Stomach (tissue), 9 donors: Measurements from ENCODE around the gene TMEM229B. TPM values are rescaled to one million over a fixed set of nuclear protein-coding genes. Genes with fewer than 3 reads are reported as not detected.

Experiments used
- DNase-seq, 2 donors: peaks; one replicate each; pipeline versions ENCODE4 v3.0.0 to v3.0.0-alpha.2; 2013 to 2019
- H3K27ac ChIP-seq, 5 donors: fragments of 200-600 bp in 4 of 5; sonication (generic) in 4 of 5; one replicate each; pipeline ENCODE4 v1.5.1; 2013 to 2019; ENCODE audit warnings: mild to moderate bottlenecking in 1 of 5, moderate library complexity in 1 of 5
- H3K27me3 ChIP-seq, 3 donors: fragments of 200-600 bp; sonication (generic); one replicate each; pipeline ENCODE4 v1.5.1; 2017 to 2019; ENCODE audit warnings: mixed run types in 1 of 3
- H3K36me3 ChIP-seq, 4 donors: fragments of 200-600 bp; sonication (generic); 1 replicate in 3 of 4; 2 replicates in 1 of 4; pipeline ENCODE4 v1.5.1; 2016 to 2019
- H3K4me1 ChIP-seq, 4 donors: fragments of 200-600 bp; sonication (generic); one replicate each; pipeline ENCODE4 v1.5.1; 2016 to 2019
- H3K4me3 ChIP-seq, 4 donors: fragments of 200-600 bp; sonication (generic) in 3 of 4; one replicate each; pipeline ENCODE4 v1.5.1; 2016 to 2019; ENCODE audit warnings: mild to moderate bottlenecking in 1 of 4
- H3K9me3 ChIP-seq, 4 donors: fragments of 200-600 bp; sonication (generic); one replicate each; pipeline ENCODE4 v1.5.1; 2016 to 2019
- EP300 ChIP-seq: sonication (generic); formaldehyde crosslinking; IDR thresholded peaks from one replicate; pipeline ENCODE4 v1.6.1; 2017; ENCODE audit warnings: antibody characterized with exemption
- POLR2A ChIP-seq, 4 donors: fragments of 450-650 bp; IDR thresholded peaks; one replicate each; pipeline ENCODE4 v1.6.1; 2016; ENCODE audit warnings: antibody characterized with exemption in 4 of 4, control low read depth in 2 of 4, mild to moderate bottlenecking in 1 of 4, moderate library complexity in 1 of 4
- POLR2AphosphoS5 ChIP-seq, 3 donors: sonication (generic); formaldehyde crosslinking; IDR thresholded peaks; one replicate each; pipeline ENCODE4 v1.6.1; 2016; ENCODE audit warnings: antibody characterized with exemption in 3 of 3
- WGBS, 5 donors: extraction: QIAGEN DNeasy Blood & Tissue Kit in 3 of 5; methylation state at CpG; one replicate each; pipeline versions ENCODE4 v1.1.5 to v1.1.7; 2013 to 2018; 5-methylcytosine and 5-hydroxymethylcytosine counted together
- intact Hi-C: fragments of 100-400 bp; cut with DNase I; formaldehyde crosslinking; loops from one replicate; pipeline ENCODE4 v1.15.1; 2023; ENCODE audit warnings: low total_unique reads
- polyA plus RNA-seq, 3 donors: library from polyadenylated mRNA; stranded (reverse); fragments of 200-250 nt; gene quantifications; one replicate each; pipeline ENCODE4 v1.2.3, GENCODE V29; 2013
- total RNA-seq, 5 donors: library from RNA; depleted of rRNA; stranded (reverse); fragments of >200 nt; gene quantifications; one replicate each; pipeline versions ENCODE4 v1.1.0 to v1.2.3, GENCODE V29; 2014 to 2016
- TF ChIP-seq, protein P1 (sequence below), 7 experiments: fragments of 450-650 bp in 4 of 7; fragments of 200-600 bp in 3 of 7; sonication (generic) in 3 of 7; IDR thresholded peaks; one replicate each; pipeline ENCODE4 v1.5.1; 2016 to 2019; ENCODE audit warnings: antibody characterized with exemption in 7 of 7, control low read depth in 2 of 7, mild to moderate bottlenecking in 1 of 7
- donor health status: healthy with polysubstance abuse.
- donor health status: Bipolar disorder and iron deficiency.
- donor health status: healthy.

Gene TMEM229B
- total and polyA plus RNA-seq, 8 donors, result 0.14 to 15.6 (median 1.4) TPM; not detected in 1

DNA sequence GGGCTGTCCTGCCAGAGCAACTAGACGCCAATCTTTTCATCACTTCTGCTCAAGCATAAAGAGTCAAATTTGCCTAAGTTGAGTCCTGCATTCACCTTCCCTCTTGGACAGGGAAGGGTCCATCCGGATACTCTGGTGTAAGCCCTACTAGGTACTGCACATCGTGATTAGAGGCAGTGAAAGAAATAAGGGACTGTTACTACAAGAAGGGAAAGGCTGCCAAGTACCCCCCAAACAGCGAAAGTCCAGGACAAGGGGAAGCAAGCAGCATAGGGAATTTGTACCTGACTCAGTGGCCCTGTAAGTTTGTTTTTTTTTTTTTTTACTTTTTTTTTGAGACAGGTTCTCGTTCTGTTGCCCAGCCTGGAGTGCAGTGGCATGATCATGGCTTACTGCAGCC lies 30.9 kb upstream of the TMEM229B start:
- intact Hi-C loops, result no loop called here
- WGBS, 5 donors, result 77 to 90% (median 85%) methylated on average over 5 of the region's 5 CpGs

DNA sequence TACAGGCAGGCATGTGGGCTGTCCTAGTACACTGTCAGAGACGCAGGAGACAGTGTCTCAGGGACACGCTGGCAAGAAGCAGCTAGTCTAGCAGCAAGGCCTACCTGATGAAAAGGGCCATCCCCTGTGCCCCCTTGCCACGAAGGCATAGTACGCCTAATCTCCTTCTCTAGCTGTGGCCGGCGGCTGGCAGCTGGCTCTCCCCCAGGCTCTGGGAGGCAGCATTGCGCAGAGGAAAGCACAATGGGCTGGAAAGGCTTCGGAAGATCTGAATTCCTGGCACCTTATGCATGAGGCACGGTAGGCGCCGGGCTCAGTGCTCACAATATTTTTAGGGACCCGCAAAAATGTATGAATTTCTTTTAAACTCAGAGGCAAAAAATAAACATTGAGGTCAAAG lies 28.6 kb upstream of the TMEM229B start:
- intact Hi-C loops, result no loop called here
- no peaks in the 10 kb centered on the region for H3K9me3 ChIP-seq
- no peak overlapping the region for H3K4me3 ChIP-seq
- H3K4me1 ChIP-seq, result peaks cover 12 to 30% (median 22%) of the 10 kb centered on the region in 4 donors
- peaks cover 0 to 22% (median 0%) of the 10 kb centered on the region in 3 donors for H3K27me3 ChIP-seq
- no peak for TF ChIP-seq EP300
- TF ChIP-seq POLR2AphosphoS5 (IDR thresholded peaks at IDR 0.05), result no peak
- TF ChIP-seq, protein P1, sequence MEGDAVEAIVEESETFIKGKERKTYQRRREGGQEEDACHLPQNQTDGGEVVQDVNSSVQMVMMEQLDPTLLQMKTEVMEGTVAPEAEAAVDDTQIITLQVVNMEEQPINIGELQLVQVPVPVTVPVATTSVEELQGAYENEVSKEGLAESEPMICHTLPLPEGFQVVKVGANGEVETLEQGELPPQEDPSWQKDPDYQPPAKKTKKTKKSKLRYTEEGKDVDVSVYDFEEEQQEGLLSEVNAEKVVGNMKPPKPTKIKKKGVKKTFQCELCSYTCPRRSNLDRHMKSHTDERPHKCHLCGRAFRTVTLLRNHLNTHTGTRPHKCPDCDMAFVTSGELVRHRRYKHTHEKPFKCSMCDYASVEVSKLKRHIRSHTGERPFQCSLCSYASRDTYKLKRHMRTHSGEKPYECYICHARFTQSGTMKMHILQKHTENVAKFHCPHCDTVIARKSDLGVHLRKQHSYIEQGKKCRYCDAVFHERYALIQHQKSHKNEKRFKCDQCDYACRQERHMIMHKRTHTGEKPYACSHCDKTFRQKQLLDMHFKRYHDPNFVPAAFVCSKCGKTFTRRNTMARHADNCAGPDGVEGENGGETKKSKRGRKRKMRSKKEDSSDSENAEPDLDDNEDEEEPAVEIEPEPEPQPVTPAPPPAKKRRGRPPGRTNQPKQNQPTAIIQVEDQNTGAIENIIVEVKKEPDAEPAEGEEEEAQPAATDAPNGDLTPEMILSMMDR (IDR thresholded peaks at IDR 0.05), result no peak
- H3K36me3 ChIP-seq, result no peaks in the 10 kb centered on the region
- peak; percentile 50 to 56 for DNase-seq
- H3K27ac ChIP-seq, result no peak overlapping the region
- WGBS, 5 donors, result 19 to 34% (median 23%) methylated on average over 10 to 12 of the region's 12 CpGs

More for the DNA sequence above, 30.9 kb upstream of the TMEM229B start:
- Histone ChIP-seq H3K9me3 (no peaks in the 10 kb centered on the region), H3K4me1 (peaks cover 5 to 24% (median 12%) of the 10 kb centered on the region in 4 donors), H3K36me3 (no peaks in the 10 kb centered on the region), H3K27me3 (peaks cover 0 to 45% (median 0%) of the 10 kb centered on the region in 3 donors), H3K4me3 (no peak overlapping the region), H3K27ac (no peak overlapping the region)
- no peak for TF ChIP-seq POLR2AphosphoS5 (IDR thresholded peaks at IDR 0.05)
- TF ChIP-seq, protein P1 (IDR thresholded peaks at IDR 0.05), result no peak
- no peak for TF ChIP-seq POLR2A (IDR thresholded peaks at IDR 0.05)
- TF ChIP-seq EP300, result no peak
- no peak for DNase-seq

DNA sequence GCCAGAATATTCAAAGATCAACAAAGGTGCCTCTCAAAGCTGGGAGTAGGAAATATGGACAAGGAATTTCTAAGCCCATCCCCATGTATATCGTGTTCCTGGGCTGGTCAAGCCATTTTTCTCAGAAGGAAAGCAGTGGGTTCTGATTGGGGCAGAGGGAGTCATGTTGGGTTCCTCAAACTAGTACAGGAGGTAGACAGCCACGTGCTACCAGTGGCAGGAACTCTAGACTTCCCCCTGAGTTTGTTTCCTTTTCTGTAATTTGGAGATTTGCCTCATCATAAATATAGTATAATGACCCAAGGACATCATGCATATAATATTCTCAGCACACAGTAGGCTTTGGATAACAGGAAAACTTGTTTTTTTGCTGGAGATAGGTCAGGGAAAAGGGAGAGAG lies 28.2 kb upstream of the TMEM229B start:
- Histone ChIP-seq H3K36me3 (no peaks in the 10 kb centered on the region), H3K4me3 (no peak overlapping the region), H3K4me1 (peaks cover 12 to 30% (median 22%) of the 10 kb centered on the region in 4 donors), H3K9me3 (no peaks in the 10 kb centered on the region), H3K27ac (no peak overlapping the region), H3K27me3 (peaks cover 0 to 19% (median 0%) of the 10 kb centered on the region in 3 donors)
- intact Hi-C loops, result no loop called here
- DNase-seq, result no peak
- TF ChIP-seq, protein P1 (IDR thresholded peaks at IDR 0.05), result no peak
- TF ChIP-seq POLR2A (IDR thresholded peaks at IDR 0.05) (no peak), POLR2AphosphoS5 (IDR thresholded peaks at IDR 0.05) (no peak), EP300 (no peak)
- WGBS, 5 donors, result 30 to 51% (median 41%) methylated on average over 2 of the region's 2 CpGs

DNA sequence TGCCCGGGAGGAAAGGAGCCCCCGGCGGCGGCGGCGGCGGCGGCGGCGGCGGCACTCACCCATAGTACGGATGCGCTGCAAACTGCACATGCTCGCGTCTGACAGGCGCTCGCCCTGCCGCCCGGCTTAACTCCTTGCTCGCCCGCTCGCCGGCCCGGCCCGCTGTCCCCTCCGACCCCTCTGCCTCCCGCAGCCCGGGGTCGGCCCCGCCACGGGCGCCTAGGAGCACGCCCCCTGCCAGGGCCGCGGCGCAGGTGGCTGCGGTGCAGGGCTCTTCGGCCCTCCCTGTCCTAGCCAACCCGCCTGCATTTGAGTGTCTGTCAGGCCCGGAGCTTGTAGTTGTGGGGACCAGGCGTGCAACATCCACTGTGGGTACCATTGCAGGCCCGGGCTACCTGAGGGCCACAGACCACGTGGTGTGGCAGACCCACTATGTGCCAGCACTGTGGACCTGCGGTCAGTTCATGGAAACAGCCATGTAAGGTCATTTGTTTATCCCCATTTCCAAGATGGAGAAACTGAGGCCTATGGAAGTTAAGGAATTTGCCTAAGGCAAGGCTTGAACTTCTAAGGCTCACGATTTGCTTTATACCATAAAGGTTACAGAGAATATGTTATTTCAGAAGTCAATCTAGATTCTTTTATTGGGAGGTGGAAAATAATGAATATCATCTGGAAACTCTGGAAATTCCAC lies 27.0 kb upstream of the TMEM229B start:
- Histone ChIP-seq H3K27me3 (peaks cover 0 to 19% (median 0%) of the 10 kb centered on the region in 3 donors), H3K4me3 (peak overlapping the region; percentile 89 to 100 (median 96)), H3K9me3 (no peaks in the 10 kb centered on the region), H3K27ac (peak overlapping the region in 4 of 5 donors; percentile 9 to 85 (median 63)), H3K36me3 (no peaks in the 10 kb centered on the region), H3K4me1 (peaks cover 12 to 30% (median 22%) of the 10 kb centered on the region in 4 donors)
- intact Hi-C loops, result no loop called here
- TF ChIP-seq POLR2AphosphoS5 (IDR thresholded peaks at IDR 0.05) (no peak), POLR2A (IDR thresholded peaks at IDR 0.05) (no peak), EP300 (no peak)
- TF ChIP-seq, protein P1 (IDR thresholded peaks at IDR 0.05), result no peak
- WGBS, 5 donors, result 6 to 37% (median 8%) methylated on average over 8 to 44 of the region's 45 CpGs
- peak in 1 of 2 donors; percentile 29 for DNase-seq
